Neural cell (in vitro differentiated cells): ENCODE data around the gene SGSH. TPM values are rescaled to one million over a fixed set of nuclear protein-coding genes. Genes with fewer than 3 reads are reported as not detected.

ENCODE experiments used
- H2AFZ ChIP-seq: fragments of 200-600, 300-800 bp; sonication (generic), shearing (Covaris generic); 2 replicates; pipeline ENCODE4 v1.6.0; 2014; ENCODE audit warnings: low read depth, mild to moderate bottlenecking, antibody characterized with exemption, low read length, moderate library complexity
- H3F3A ChIP-seq: fragments of 200-600 bp; shearing (Covaris generic); 2 replicates; pipeline ENCODE4 v1.6.1; 2016; ENCODE audit warnings: mild to moderate bottlenecking, moderate library complexity, mixed read lengths, antibody characterized with exemption, low read length; ENCODE audit not compliant: insufficient read depth, poor library complexity, severe bottlenecking
- H3K27ac ChIP-seq: fragments of 200-600, 300-800 bp; sonication (generic), shearing (Covaris generic); 2 replicates; pipeline ENCODE4 v1.5.1; 2014; ENCODE audit warnings: mild to moderate bottlenecking, low read length, moderate library complexity
- H3K27me3 ChIP-seq: fragments of 300-800, 200-600 bp; sonication (generic), shearing (Covaris generic); 2 replicates; pipeline ENCODE4 v1.6.0; 2014; ENCODE audit warnings: mild to moderate bottlenecking, low read depth, low read length, moderate library complexity; ENCODE audit not compliant: insufficient read depth
- H3K36me3 ChIP-seq: fragments of 300-800, 200-600 bp; sonication (generic), shearing (Covaris generic); 2 replicates; pipeline ENCODE4 v1.5.1; 2014; ENCODE audit warnings: mild to moderate bottlenecking, antibody characterized with exemption, low read length, moderate library complexity; ENCODE audit not compliant: insufficient read depth
- H3K4me2 ChIP-seq: fragments of 300-800, 200-600 bp; sonication (generic), shearing (Covaris generic); 2 replicates; pipeline ENCODE4 v1.6.0; 2014; ENCODE audit warnings: mild to moderate bottlenecking, low read length
- H3K4me3 ChIP-seq: fragments of 300-800, 200-600 bp; sonication (generic), shearing (Covaris generic); 2 replicates; pipeline ENCODE4 v1.5.1; 2014; ENCODE audit warnings: mild to moderate bottlenecking, low read length, moderate library complexity
- H3K79me2 ChIP-seq: fragments of 200-600 bp; shearing (Covaris generic); replicated peaks from 2 replicates; pipeline ENCODE4 v1.6.0; 2014; ENCODE audit warnings: mild to moderate bottlenecking, low read length, moderate library complexity; ENCODE audit not compliant: insufficient read depth
- H3K9ac ChIP-seq: fragments of 300-800, 200-600 bp; sonication (generic), shearing (Covaris generic); 2 replicates; pipeline ENCODE4 v1.6.1; 2016; ENCODE audit warnings: mild to moderate bottlenecking, low read length, mixed read lengths
- H3K9me2 ChIP-seq: fragments of 200-600 bp; shearing (Covaris generic); 2 replicates; pipeline ENCODE4 v1.6.1; 2016; ENCODE audit warnings: mild to moderate bottlenecking, low read length, mixed read lengths; ENCODE audit not compliant: insufficient read depth
- H3K9me3 ChIP-seq: fragments of 200-600, 300-800 bp; sonication (generic), shearing (Covaris generic); 2 replicates; pipeline ENCODE4 v1.6.1; 2016; ENCODE audit warnings: mild to moderate bottlenecking, mixed run types, low read length, moderate library complexity, mixed read lengths
- H4K20me1 ChIP-seq: fragments of 200-600 bp; shearing (Covaris generic); 2 replicates; pipeline ENCODE4 v1.6.1; 2016; ENCODE audit warnings: mild to moderate bottlenecking, mixed run types; ENCODE audit not compliant: insufficient read depth
- CTCF ChIP-seq: fragments of 450-650 bp; IDR thresholded peaks from 2 replicates; pipeline ENCODE4 v1.5.1; 2014; ENCODE audit warnings: antibody characterized with exemption, mild to moderate bottlenecking, moderate library complexity; ENCODE audit not compliant: poor library complexity, severe bottlenecking
- EP300 ChIP-seq: fragments of 450-650 bp; conservative IDR thresholded peaks from 2 replicates; pipeline ENCODE4 v1.6.1; 2014; ENCODE audit warnings: antibody characterized with exemption, mild to moderate bottlenecking, moderate library complexity; ENCODE audit not compliant: poor library complexity, severe bottlenecking
- EZH2 ChIP-seq: fragments of 200-600, 300-800 bp; shearing (Covaris generic), sonication (generic); IDR thresholded peaks from 2 replicates; pipeline ENCODE4 v1.6.1; 2014; ENCODE audit warnings: antibody characterized with exemption, low read length, borderline replicate concordance, mild to moderate bottlenecking; ENCODE audit not compliant: insufficient read depth, poor library complexity, severe bottlenecking
- MXI1 ChIP-seq: fragments of 450-650 bp; conservative IDR thresholded peaks from 2 replicates; pipeline ENCODE4 v1.6.1; 2014; ENCODE audit warnings: antibody characterized with exemption, mild to moderate bottlenecking; ENCODE audit not compliant: poor library complexity, severe bottlenecking
- POLR2AphosphoS5 ChIP-seq: IDR thresholded peaks from 2 replicates; pipeline ENCODE4 v1.6.1; 2012
- RAD21 ChIP-seq: fragments of 450-650 bp; conservative IDR thresholded peaks from 2 replicates; pipeline ENCODE4 v1.6.1; 2014; ENCODE audit warnings: antibody characterized with exemption, mild to moderate bottlenecking, moderate library complexity
- REST ChIP-seq: IDR thresholded peaks from 2 replicates; pipeline ENCODE4 v1.6.1; 2012; ENCODE audit warnings: borderline replicate concordance
- SMC3 ChIP-seq: fragments of 450-650 bp; conservative IDR thresholded peaks from 2 replicates; pipeline ENCODE4 v1.6.1; 2014; ENCODE audit warnings: antibody characterized with exemption, mild to moderate bottlenecking, moderate library complexity; ENCODE audit not compliant: poor library complexity
- TAF1 ChIP-seq: IDR thresholded peaks from 2 replicates; pipeline ENCODE4 v1.6.1; 2012; ENCODE audit warnings: low read depth
- polyA plus RNA-seq: library from polyadenylated mRNA; depleted of rRNA; stranded (reverse); fragments of >200 nt; gene quantifications from 2 replicates; pipeline ENCODE4 v1.2.3, GENCODE V29; 2014

Gene SGSH
- polyA plus RNA-seq, 1 donor from 2014 or later = 8.0 TPM

GRCh38 chr17:80213643-80213975 lies 6.5 kb downstream of the SGSH start:
- Histone ChIP-seq H3K9ac (no peak overlapping the region), H3K27ac (no peak overlapping the region), H3F3A (no peaks in the 10 kb centered on the region), H3K4me2 (no peak overlapping the region), H3K9me3 (no peaks in the 10 kb centered on the region), H3K9me2 (no peaks in the 10 kb centered on the region), H3K4me3 (no peak overlapping the region), H2AFZ (no peak overlapping the region), H3K36me3 (no peaks in the 10 kb centered on the region), H4K20me1 (no peaks in the 10 kb centered on the region), H3K79me2 (no peaks in the 10 kb centered on the region), H3K27me3 (no peaks in the 10 kb centered on the region)
- no peak for TF ChIP-seq RAD21
- no peak for TF ChIP-seq EZH2
- TF ChIP-seq EP300 = no peak
- TF ChIP-seq REST = no peak

GRCh38 chr17:80212962-80213642 lies 7.0 kb downstream of the SGSH start:
- no peaks in the 10 kb centered on the region for H3K9me3 ChIP-seq
- H3K9me2 ChIP-seq = no peaks in the 10 kb centered on the region
- H3F3A ChIP-seq = no peaks in the 10 kb centered on the region
- H3K27ac ChIP-seq = no peak overlapping the region
- no peak overlapping the region for H3K9ac ChIP-seq
- no peaks in the 10 kb centered on the region for H4K20me1 ChIP-seq
- no peaks in the 10 kb centered on the region for H3K36me3 ChIP-seq
- no peaks in the 10 kb centered on the region for H3K27me3 ChIP-seq
- no peaks in the 10 kb centered on the region for H3K79me2 ChIP-seq
- H2AFZ ChIP-seq = no peak overlapping the region
- no peak overlapping the region for H3K4me2 ChIP-seq
- TF ChIP-seq REST (no peak), RAD21 (no peak), CTCF (no peak), SMC3 (no peak), EZH2 (no peak), EP300 (no peak), MXI1 (no peak), POLR2AphosphoS5 (no peak), TAF1 (no peak)
- H3K4me3 ChIP-seq = no peak overlapping the region
